ENCODE results near the gene THG1L. TPM values are rescaled to one million over a fixed set of nuclear protein-coding genes. Genes with fewer than 3 reads are reported as not detected.

The THG1L gene
- total RNA-seq, 1 experiment from 2014 or later: 16.6 TPM

GRCh38 chr5:157740229-157740610 is 9.0 kb downstream of the THG1L start:
- DNase-seq: peak; percentile 72
- peaks cover 9% of the 10 kb centered on the region for H3K27me3 ChIP-seq (ENCODE audit: control insufficient read depth, insufficient read depth, low read length)
- H3K4me3 ChIP-seq (ENCODE audit: insufficient read depth, low read depth, low read length): no peak overlapping the region
- H3K36me3 ChIP-seq (replicated peaks; ENCODE audit: control insufficient read depth, insufficient read depth, low read length): peaks cover 6% of the 10 kb centered on the region

- peaks cover 9% of the 10 kb centered on the region for H3K27me3 ChIP-seq (ENCODE audit: control insufficient read depth, insufficient read depth, low read length)
- H3K4me3 ChIP-seq (ENCODE audit: insufficient read depth, low read depth, low read length): no peak overlapping the region
- peaks cover 5% of the 10 kb centered on the region for H3K36me3 ChIP-seq (replicated peaks; ENCODE audit: control insufficient read depth, insufficient read depth, low read length)
- no peak for DNase-seq
Measured at GRCh38 chr5:157741131-157741530, 9.9 kb downstream of the THG1L start.

GRCh38 chr5:157743163-157744050 is 12.2 kb downstream of the THG1L start, which contains the start of gene LSM11:
Gene LSM11, plus strand, starts transcription at chr5:157743712. Its CDS starts 39 bp downstream, at chr5:157743751.
- Histone ChIP-seq H3K4me3 (ENCODE audit: insufficient read depth, low read depth, low read length) (peak within 1 kb of the TSS; percentile 64), H3K27me3 (ENCODE audit: control insufficient read depth, insufficient read depth, low read length) (peaks cover 9% of the 10 kb centered on the region), H3K36me3 (replicated peaks; ENCODE audit: control insufficient read depth, insufficient read depth, low read length) (peaks cover 2% of the 10 kb centered on the region; the same call in 1 of the 2 replicates)
- DNase-seq: peak; percentile 98

GRCh38 chr5:157744051-157745011 is 13.1 kb downstream of the THG1L start:
- H3K27me3 ChIP-seq (ENCODE audit: control insufficient read depth, insufficient read depth, low read length): peaks cover 9% of the 10 kb centered on the region
- DNase-seq: peak; percentile 55
- H3K36me3 ChIP-seq (replicated peaks; ENCODE audit: control insufficient read depth, insufficient read depth, low read length): peaks cover under 1% of the 10 kb centered on the region; the same call in 1 of the 2 replicates
- H3K4me3 ChIP-seq (ENCODE audit: insufficient read depth, low read depth, low read length): peak overlapping the region; percentile 64

- Histone ChIP-seq H3K27me3 (ENCODE audit: control insufficient read depth, insufficient read depth, low read length) (peaks cover 9% of the 10 kb centered on the region), H3K36me3 (replicated peaks; ENCODE audit: control insufficient read depth, insufficient read depth, low read length) (no peaks in the 10 kb centered on the region), H3K4me3 (ENCODE audit: insufficient read depth, low read depth, low read length) (no peak overlapping the region)
- DNase-seq: no peak
Measured at GRCh38 chr5:157745041-157745456, 13.8 kb downstream of the THG1L start.

- H3K27me3 ChIP-seq (ENCODE audit: control insufficient read depth, insufficient read depth, low read length): peaks cover 9% of the 10 kb centered on the region
- H3K36me3 ChIP-seq (replicated peaks; ENCODE audit: control insufficient read depth, insufficient read depth, low read length): no peaks in the 10 kb centered on the region
- DNase-seq: no peak
- H3K4me3 ChIP-seq (ENCODE audit: insufficient read depth, low read depth, low read length): no peak overlapping the region
Measured at GRCh38 chr5:157747173-157747740, 16.0 kb downstream of the THG1L start.

GRCh38 chr5:157747766-157748700 is 16.8 kb downstream of the THG1L start:
- Histone ChIP-seq H3K36me3 (replicated peaks; ENCODE audit: control insufficient read depth, insufficient read depth, low read length) (no peaks in the 10 kb centered on the region), H3K27me3 (ENCODE audit: control insufficient read depth, insufficient read depth, low read length) (peaks cover 9% of the 10 kb centered on the region), H3K4me3 (ENCODE audit: insufficient read depth, low read depth, low read length) (no peak overlapping the region)
- DNase-seq: no peak

- no peak for DNase-seq
- H3K4me3 ChIP-seq (ENCODE audit: insufficient read depth, low read depth, low read length): no peak overlapping the region
- no peaks in the 10 kb centered on the region; the same call in 1 of the 2 replicates for H3K36me3 ChIP-seq (replicated peaks; ENCODE audit: control insufficient read depth, insufficient read depth, low read length)
- H3K27me3 ChIP-seq (ENCODE audit: control insufficient read depth, insufficient read depth, low read length): peaks cover 9% of the 10 kb centered on the region
Measured at GRCh38 chr5:157748760-157749461, 17.7 kb downstream of the THG1L start.

- Histone ChIP-seq H3K27me3 (ENCODE audit: control insufficient read depth, insufficient read depth, low read length) (peaks cover 4% of the 10 kb centered on the region), H3K36me3 (replicated peaks; ENCODE audit: control insufficient read depth, insufficient read depth, low read length) (no peaks in the 10 kb centered on the region; the same call in 1 of the 2 replicates), H3K4me3 (ENCODE audit: insufficient read depth, low read depth, low read length) (no peak overlapping the region)
- DNase-seq: no peak
Measured at GRCh38 chr5:157749462-157749799, 18.2 kb downstream of the THG1L start.

GRCh38 chr5:157750320-157750719 is 19.1 kb downstream of the THG1L start:
- DNase-seq: no peak
- Histone ChIP-seq H3K4me3 (ENCODE audit: insufficient read depth, low read depth, low read length) (no peak overlapping the region), H3K36me3 (replicated peaks; ENCODE audit: control insufficient read depth, insufficient read depth, low read length) (no peaks in the 10 kb centered on the region; the same call in none of the 2 replicates), H3K27me3 (ENCODE audit: control insufficient read depth, insufficient read depth, low read length) (no peaks in the 10 kb centered on the region)

- H3K27me3 ChIP-seq (ENCODE audit: control insufficient read depth, insufficient read depth, low read length): no peaks in the 10 kb centered on the region
- no peak for DNase-seq
- H3K4me3 ChIP-seq (ENCODE audit: insufficient read depth, low read depth, low read length): no peak overlapping the region
- H3K36me3 ChIP-seq (replicated peaks; ENCODE audit: control insufficient read depth, insufficient read depth, low read length): no peaks in the 10 kb centered on the region; the same call in none of the 2 replicates
Measured at GRCh38 chr5:157756122-157756521, 24.9 kb downstream of the THG1L start.

GRCh38 chr5:157758706-157759105 is 27.5 kb downstream of the THG1L start:
- Histone ChIP-seq H3K27me3 (ENCODE audit: control insufficient read depth, insufficient read depth, low read length) (no peaks in the 10 kb centered on the region), H3K4me3 (ENCODE audit: insufficient read depth, low read depth, low read length) (no peak overlapping the region), H3K36me3 (replicated peaks; ENCODE audit: control insufficient read depth, insufficient read depth, low read length) (no peaks in the 10 kb centered on the region; the same call in 1 of the 2 replicates)
- no peak for DNase-seq
